Panc1 (cell line): ENCODE measurements around the gene OR5D13. TPM values are rescaled to one million over a fixed set of nuclear protein-coding genes. Genes with fewer than 3 reads are reported as not detected.

Experiments used
- ATAC-seq: fragments of 200-7000 bp; cut with Tn5 transposase; 2 replicates; pipeline ENCODE4 v1.9.1; 2020; ENCODE audit warnings: mild to moderate bottlenecking, moderate library complexity
- Bru-seq: library from RNA; stranded (reverse); fragments of 400-500 nt; gene quantifications from one replicate; lab custom pipeline; 2021; lab: Mats Ljungman, UMichigan
- BruChase-seq, 2 experiments: library from RNA; stranded (reverse); fragments of 400-500 nt; gene quantifications; one replicate each; lab custom pipeline; 2021; lab: Mats Ljungman, UMichigan
- BruUV-seq: library from RNA; stranded (reverse); fragments of 400-500 nt; replicated peaks from 2 replicates; lab custom pipeline; 2021; lab: Mats Ljungman, UMichigan
- CTCF ChIA-PET: fragments of 300-600 bp; sonication (Branson Sonifier 250); formaldehyde crosslinking; loops from one replicate; lab custom pipeline; 2022; ENCODE audit warnings: antibody characterized with exemption; lab: Charles Lee
- POLR2A ChIA-PET: fragments of 300-600 bp; sonication (Branson Sonifier 250); formaldehyde crosslinking; loops from one replicate; lab custom pipeline; 2022; ENCODE audit warnings: antibody characterized with exemption; lab: Charles Lee
- DNase-seq: peaks from one replicate; pipeline ENCODE4 v3.0.0-alpha.2; 2010; ENCODE audit warnings: low read depth, low spot score
- H3K27ac ChIP-seq: 2 replicates; pipeline ENCODE4 v1.5.1; 2011; ENCODE audit warnings: mild to moderate bottlenecking, low read length, inconsistent platforms
- H3K27me3 ChIP-seq: fragments of 200-500 bp; sonication (Bioruptor generic); 2 replicates; pipeline ENCODE4 v1.6.0; 2014; ENCODE audit warnings: low read length, inconsistent platforms; ENCODE audit not compliant: control insufficient read depth, insufficient read depth
- H3K36me3 ChIP-seq: fragments of 200-500 bp; sonication (Bioruptor generic); 2 replicates; pipeline ENCODE4 v1.5.1; 2014; ENCODE audit warnings: inconsistent platforms, mild to moderate bottlenecking, low read length, moderate library complexity; ENCODE audit not compliant: control insufficient read depth, insufficient read depth
- H3K4me1 ChIP-seq: 2 replicates; pipeline ENCODE4 v1.5.1; 2011; ENCODE audit warnings: inconsistent platforms, mild to moderate bottlenecking, low read length, moderate library complexity; ENCODE audit not compliant: control insufficient read depth, insufficient read depth
- H3K4me3 ChIP-seq, 2 experiments: 2 replicates each; pipeline ENCODE4 v1.5.1; 2011 to 2012; ENCODE audit warnings: low read depth in 2 of 2, low read length in 2 of 2, mild to moderate bottlenecking in 2 of 2, inconsistent platforms in 1 of 2, moderate library complexity in 1 of 2
- H3K9me3 ChIP-seq: fragments of 200-500 bp; sonication (Bioruptor generic); 2 replicates; pipeline ENCODE4 v1.5.1; 2014; ENCODE audit warnings: low read depth, mild to moderate bottlenecking, inconsistent platforms, low read length, moderate library complexity; ENCODE audit not compliant: control insufficient read depth, insufficient read depth
- CTCF ChIP-seq: fragments of 450-650 bp; IDR thresholded peaks from 2 replicates; pipeline ENCODE4 v1.5.1; 2017; ENCODE audit warnings: mild to moderate bottlenecking
- POLR2AphosphoS5 ChIP-seq: IDR thresholded peaks from 2 replicates; pipeline ENCODE4 v1.6.1; 2012; ENCODE audit warnings: mild to moderate bottlenecking, low read depth, low read length, moderate library complexity
- REST ChIP-seq, 2 experiments: IDR thresholded peaks; 2 replicates each; pipeline ENCODE4 v1.6.1; 2011 to 2012; ENCODE audit warnings: low read depth in 2 of 2, control low read depth in 1 of 2, low read length in 1 of 2, mild to moderate bottlenecking in 1 of 2, moderate library complexity in 1 of 2; ENCODE audit not compliant: insufficient read depth in 1 of 2
- SIN3A ChIP-seq: IDR thresholded peaks from 2 replicates; pipeline ENCODE4 v1.6.1; 2012; ENCODE audit warnings: low read depth, mild to moderate bottlenecking, low read length, moderate library complexity, borderline replicate concordance; ENCODE audit not compliant: insufficient read depth
- TCF7L2 ChIP-seq: IDR thresholded peaks from 2 replicates; pipeline ENCODE4 v1.6.1; 2011; ENCODE audit warnings: mild to moderate bottlenecking, low read depth, low read length, inconsistent platforms
- in situ Hi-C: cut with HindIII; loops from 2 replicates; pipeline ENCODE4 v1.10.0; 2016; ENCODE audit warnings: low sequenced_read_pairs, low pct_unique_long_range_greater_than_20kb
- intact Hi-C: fragments of 100-400 bp; cut with micrococcal nuclease; formaldehyde crosslinking; loops from one replicate; pipeline ENCODE4 v1.10.0; 2022; ENCODE audit not compliant: unreplicated experiment
- long read RNA-seq: library from polyadenylated mRNA; unstranded; transcript quantifications from one replicate; pipeline ENCODE4 v2.0.0, GENCODE V29; 2021; ENCODE audit not compliant: unreplicated experiment
- polyA plus RNA-seq: library from polyadenylated mRNA; unstranded; fragments of >200 nt; gene quantifications from one replicate; pipeline ENCODE4 v1.2.1, GENCODE V29; 2012; ENCODE audit warnings: missing spikeins; ENCODE audit not compliant: insufficient read length
- total RNA-seq: library from RNA; stranded (reverse); gene quantifications from one replicate; pipeline ENCODE4 v1.2.1, GENCODE V29; 2021; ENCODE audit not compliant: unreplicated experiment

OR5D13 gene
- total RNA-seq (not detected), Bru-seq, nascent RNA (not detected), BruChase-seq, experiment 1, labeled RNA remaining after a 2-hour chase (not detected), BruChase-seq, experiment 2, labeled RNA remaining after a 6-hour chase (not detected)
- polyA plus RNA-seq = not detected
- long read RNA-seq = 0 reads

GRCh38 chr11:55773138-55773537, at the start of gene OR5D13:
TSS of gene OR5D13 (plus strand) at chr11:55773438. CDS start at chr11:55773438, 0 bp downstream.
- in situ Hi-C loops (no loop called here), intact Hi-C loops (loop anchor here (10.0 kb wide), 1 partner anchor 62 kb away; the partner anchor contains the start of gene OR5D16)
- TF ChIP-seq POLR2AphosphoS5 (no peak), TCF7L2 (no peak), CTCF (no peak), SIN3A (no peak), REST (IDR thresholded peaks at IDR 0.05; ENCODE audit: insufficient read depth in 1 of 2, low read depth in 2 of 2, low read length in 1 of 2) (no peak)
- Histone ChIP-seq H3K27me3 (no peaks in the 10 kb centered on the region), H3K4me3 (no peak within 1 kb of the TSS), H3K27ac (no peak within 1 kb of the TSS), H3K36me3 (no peaks in the 10 kb centered on the region), H3K9me3 (no peaks in the 10 kb centered on the region), H3K4me1 (no peaks in the 10 kb centered on the region)
- ATAC-seq (no peak), DNase-seq (no peak)
- CTCF ChIA-PET = no interaction called here
- BruUV-seq = no TSS peak
- POLR2A ChIA-PET = no interaction called here

- no peaks in the 10 kb centered on the region for H3K4me1 ChIP-seq
- no peak overlapping the region for H3K27ac ChIP-seq
- no peaks in the 10 kb centered on the region for H3K9me3 ChIP-seq
- H3K4me3 ChIP-seq = no peak overlapping the region
- intact Hi-C loops = no loop called here
- ATAC-seq = no peak
- in situ Hi-C loops = no loop called here
- no peaks in the 10 kb centered on the region for H3K36me3 ChIP-seq
- BruUV-seq = no TSS peak
- TF ChIP-seq REST (IDR thresholded peaks at IDR 0.05; ENCODE audit: insufficient read depth in 1 of 2, low read depth in 2 of 2, low read length in 1 of 2) (no peak), TCF7L2 (no peak), SIN3A (no peak), CTCF (peak; percentile 37), POLR2AphosphoS5 (no peak)
- POLR2A ChIA-PET = no interaction called here
- CTCF ChIA-PET = no interaction called here
- no peak for DNase-seq
- no peaks in the 10 kb centered on the region for H3K27me3 ChIP-seq
Observed at GRCh38 chr11:55726715-55727324, 46.4 kb upstream of the OR5D13 start.
